Measurements from ENCODE around the gene DDT. TPM values are rescaled to one million over a fixed set of nuclear protein-coding genes. Genes with fewer than 3 reads are reported as not detected.

DDT gene
- total and polyA plus RNA-seq, 2 donors (not counting 3 experiments of a cell fraction or from before 2014, with no cell fraction given), result 106 to 205 TPM

- H2AFZ ChIP-seq (ENCODE audit: low read depth, low read length), result no peak overlapping the region
- H3K27ac ChIP-seq (ENCODE audit: insufficient read depth, low read depth, low read length), result no peak overlapping the region
- FAIRE-seq (no peak), DNase-seq (ENCODE audit: low read depth, low spot score) (no peak)
- no peak overlapping the region for H3K4me2 ChIP-seq (ENCODE audit: insufficient read depth, low read length)
- CTCF ChIA-PET, result interaction anchor here (1.3 kb wide), 1 partner anchor 24 kb away, joined by 3 read pairs; no protein-coding TSS in a partner anchor
- no TSS peak for BruUV-seq (replicated peaks)
- intact Hi-C loops (cut with micrococcal nuclease) (no loop called here), dilution Hi-C loops (cut with MboI; ENCODE audit: extremely low pct_ligation_motif_present, low sequenced_read_pairs) (no loop called here)
- no peaks in the 10 kb centered on the region for H4K20me1 ChIP-seq (replicated peaks; ENCODE audit: control insufficient read depth, extremely low read depth, insufficient read depth, low read length)
- H3K4me1 ChIP-seq (ENCODE audit: control insufficient read depth, extremely low read depth, insufficient read depth, low read length), result no peaks in the 10 kb centered on the region
- TF ChIP-seq EZH2 (IDR thresholded peaks at IDR 0.05; ENCODE audit: borderline replicate concordance, low read depth, low read length, severe bottlenecking) (no peak), JUN (IDR thresholded peaks at IDR 0.05; ENCODE audit: borderline replicate concordance, insufficient read depth, insufficient read length, low read depth) (no peak), FOS (IDR thresholded peaks at IDR 0.05; ENCODE audit: borderline replicate concordance, insufficient read depth, low read length) (no peak), MYC (IDR thresholded peaks at IDR 0.05; ENCODE audit: low read depth, low read length) (no peak), POLR2A (IDR thresholded peaks at IDR 0.05; ENCODE audit: low read depth, low read length) (no peak), POLR2AphosphoS5 (IDR thresholded peaks at IDR 0.05; ENCODE audit: insufficient read depth, low read depth, low read length) (no peak), MAX (IDR thresholded peaks at IDR 0.05; ENCODE audit: insufficient read depth, insufficient read length) (no peak), GATA2 (IDR thresholded peaks at IDR 0.05; ENCODE audit: insufficient read depth, insufficient read length, low read depth, low read length) (no peak), CTCF (IDR thresholded peaks at IDR 0.05; ENCODE audit: extremely low read depth in 1 of 2, insufficient read depth in 1 of 2, low read depth in 1 of 2, low read length in 2 of 2) (no peak)
- H3K4me3 ChIP-seq (replicated peaks in 1 of 3; ENCODE audit: insufficient read depth in 1 of 3, low read depth in 1 of 3, low read length in 3 of 3), result no peak overlapping the region
- POLR2A ChIA-PET, result no interaction called here
- H3K36me3 ChIP-seq (ENCODE audit: control insufficient read depth in 2 of 2, extremely low read depth in 1 of 2, insufficient read depth in 2 of 2, low read length in 2 of 2), result no peaks in the 10 kb centered on the region
- H3K79me2 ChIP-seq (ENCODE audit: control insufficient read depth, insufficient read depth, low read length), result peaks cover under 1% of the 10 kb centered on the region
- no peaks in the 10 kb centered on the region for H3K27me3 ChIP-seq (ENCODE audit: control insufficient read depth in 2 of 2, insufficient read depth in 2 of 2, low read length in 2 of 2)
- H3K9me1 ChIP-seq (replicated peaks; ENCODE audit: control insufficient read depth, extremely low read depth, insufficient read depth, low read length), result no peaks in the 10 kb centered on the region
- no peak overlapping the region for H3K9ac ChIP-seq (replicated peaks; ENCODE audit: extremely low read depth, insufficient read depth, low read length)
- no peaks in the 10 kb centered on the region for H3K9me3 ChIP-seq (replicated peaks; ENCODE audit: control insufficient read depth, insufficient read depth, low read length)
These were observed 32.1 kb upstream of the DDT start for GRCh38 chr22:24006207-24006913.
